HG03565 (cell line): ENCODE measurements around the gene RABGAP1L.
"Not testable (repeated sequence)": the region's sequence is repeated elsewhere in the genome, so short reads cannot be mapped to it uniquely, and the experiment has no call there.

Source experiments
- ATAC-seq: cut with Tn5 transposase; IDR thresholded peaks from one replicate; pipeline ENCODE4 v1.9.1; 2021; ENCODE audit warnings: mild to moderate bottlenecking, moderate library complexity; ENCODE audit not compliant: unreplicated experiment

RABGAP1L gene

DNA sequence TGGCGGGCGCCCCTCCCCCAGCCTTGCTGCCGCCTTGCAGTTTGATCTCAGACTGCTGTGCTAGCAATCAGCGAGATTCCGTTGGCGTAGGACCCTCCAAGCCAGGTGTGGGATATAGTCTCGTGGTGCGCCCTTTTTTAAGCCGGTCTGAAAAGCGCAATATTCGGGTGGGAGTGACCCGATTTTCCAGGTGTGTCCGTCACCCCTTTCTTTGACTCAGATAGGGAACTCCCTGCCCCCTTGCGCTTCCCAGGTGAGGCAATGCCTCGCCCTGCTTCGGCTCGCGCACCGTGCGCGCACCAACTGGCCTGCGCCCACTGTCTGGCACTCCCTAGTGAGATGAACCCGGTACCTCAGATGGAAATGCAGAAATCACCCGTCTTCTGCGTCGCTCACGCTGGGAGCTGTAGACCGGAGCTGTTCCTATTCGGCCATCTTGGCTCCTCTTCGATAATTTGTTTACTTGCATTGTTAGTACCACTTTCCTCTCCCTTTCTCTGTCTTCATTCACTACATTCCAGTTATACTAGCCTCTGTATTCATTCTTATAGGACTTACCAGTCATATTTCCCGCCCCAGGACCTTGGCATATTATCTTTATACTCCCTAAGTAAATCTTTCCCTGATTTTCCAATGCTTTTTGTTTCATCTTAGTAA is 79.7 kb downstream of the RABGAP1L start:
- not testable (repeated sequence) for ATAC-seq

DNA sequence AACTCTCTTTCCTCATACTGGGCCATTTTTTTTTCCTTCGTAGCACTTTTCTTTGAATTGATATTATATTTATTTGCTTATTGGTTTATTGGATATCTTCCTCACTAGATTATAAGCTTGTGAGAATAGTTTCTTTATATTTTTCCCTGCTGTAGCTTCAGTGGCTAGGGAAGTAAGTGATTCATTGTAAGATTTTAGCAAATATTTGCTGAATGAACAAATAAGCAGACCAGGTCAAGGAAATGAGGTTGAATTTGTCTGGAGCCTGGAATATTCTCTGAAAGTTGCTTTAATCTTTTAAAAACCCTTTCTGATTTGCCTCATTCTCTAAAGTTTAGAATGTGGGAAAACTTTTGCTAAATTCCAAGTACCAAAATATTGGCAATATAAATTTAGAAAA is 80.2 kb downstream of the RABGAP1L start:
- ATAC-seq = no peak

DNA sequence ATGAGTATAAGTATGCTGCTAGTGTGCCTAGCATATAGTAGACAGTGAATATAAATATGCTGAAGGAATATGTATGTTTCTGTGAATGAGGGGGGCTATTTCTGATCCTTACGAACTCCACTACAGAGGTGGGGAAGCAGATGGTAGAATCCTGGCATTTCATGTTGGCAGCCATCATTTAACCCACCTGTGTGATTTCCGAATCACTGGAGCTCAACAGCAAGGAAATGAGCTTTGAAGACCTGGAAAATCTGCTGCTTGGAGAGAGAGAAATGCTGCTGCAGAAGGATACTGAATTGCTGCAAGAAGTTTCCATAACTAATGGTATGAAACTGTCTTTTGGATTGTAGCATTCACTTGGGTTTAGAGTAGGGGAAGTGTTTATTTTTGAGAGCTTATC is 83.5 kb downstream of the RABGAP1L start:
- no peak for ATAC-seq

DNA sequence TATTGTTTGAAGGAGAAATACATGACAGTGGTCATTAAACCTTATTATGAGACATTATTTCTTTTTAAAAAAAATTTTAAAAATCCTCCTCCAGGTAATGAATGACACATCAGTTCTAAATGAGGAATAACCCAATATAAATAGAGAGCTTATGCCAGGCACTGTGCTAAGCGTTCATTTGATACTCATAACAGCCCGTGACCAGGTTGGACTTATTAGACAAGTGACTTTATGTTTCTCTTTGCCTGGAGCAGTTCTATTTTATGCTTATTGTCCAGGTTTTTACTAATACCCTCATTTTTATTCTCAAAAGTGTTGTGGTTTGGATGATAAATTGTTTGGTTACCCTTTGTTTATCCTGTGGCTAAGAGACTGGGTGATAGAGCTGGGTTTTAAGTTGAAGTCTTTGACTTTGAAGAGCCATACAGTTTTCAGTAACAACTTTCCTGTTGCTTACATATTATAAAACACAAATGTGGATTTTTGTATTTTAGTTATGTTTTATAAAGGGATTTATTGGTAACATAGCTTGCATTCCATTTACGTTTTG is 84.2 kb downstream of the RABGAP1L start:
- ATAC-seq = no peak

DNA sequence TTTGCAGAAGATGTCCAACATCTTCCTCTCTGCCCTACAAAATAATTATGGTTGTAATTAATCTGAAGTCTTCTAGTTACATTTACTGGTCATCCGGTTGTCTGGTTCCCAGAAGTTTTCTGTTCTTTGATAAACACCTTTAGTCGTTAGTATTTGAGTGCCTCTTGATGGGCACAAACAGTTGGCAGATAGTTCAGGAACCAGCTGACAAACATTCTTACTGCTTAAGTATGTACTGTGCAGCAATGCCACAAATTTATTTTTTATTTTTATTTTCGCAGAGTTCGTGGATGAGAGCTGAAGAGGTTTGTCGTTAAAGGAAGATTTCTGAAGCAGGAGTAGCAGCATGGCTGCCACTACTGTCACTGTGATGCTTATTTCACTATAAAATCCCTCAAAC is 84.7 kb downstream of the RABGAP1L start:
- ATAC-seq = no peak

DNA sequence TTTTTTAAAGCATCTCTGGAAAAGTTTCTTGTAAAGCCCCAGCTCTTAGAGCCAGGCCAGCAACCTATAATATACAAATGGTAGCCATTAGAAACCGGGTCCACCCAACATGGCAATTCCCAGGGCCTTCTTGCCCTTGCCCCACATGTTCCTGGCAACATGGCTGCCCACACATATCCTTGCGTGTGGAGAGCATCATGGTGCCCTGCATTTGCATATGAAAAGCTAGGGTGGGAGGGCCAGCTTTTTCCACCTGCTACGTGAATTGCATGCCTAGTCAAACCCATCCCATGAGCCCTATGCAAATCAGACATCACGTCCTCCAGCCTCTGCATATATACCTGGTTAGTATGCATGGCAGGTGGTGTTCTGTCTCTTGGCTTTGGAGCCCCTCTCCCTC is 88.2 kb downstream of the RABGAP1L start:
- ATAC-seq = no peak

DNA sequence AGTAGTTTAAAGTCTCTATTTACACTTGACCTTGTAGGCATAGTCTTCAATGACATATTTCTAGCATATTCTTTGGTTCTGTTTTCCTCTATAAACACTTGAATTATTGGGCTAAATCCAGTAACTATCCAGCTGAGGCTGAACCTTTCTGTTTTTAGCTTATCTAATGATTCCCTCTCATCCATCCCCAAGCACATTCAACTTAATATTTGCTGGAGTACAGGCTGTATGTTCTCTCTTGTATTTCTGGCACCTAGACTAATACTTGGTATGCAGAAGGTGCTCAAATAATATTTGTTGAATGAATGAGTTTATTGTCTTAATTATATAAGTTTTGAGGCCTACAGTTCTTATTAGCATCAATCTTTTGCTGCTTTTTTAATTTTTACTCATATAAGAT is 88.7 kb downstream of the RABGAP1L start:
- no peak for ATAC-seq

DNA sequence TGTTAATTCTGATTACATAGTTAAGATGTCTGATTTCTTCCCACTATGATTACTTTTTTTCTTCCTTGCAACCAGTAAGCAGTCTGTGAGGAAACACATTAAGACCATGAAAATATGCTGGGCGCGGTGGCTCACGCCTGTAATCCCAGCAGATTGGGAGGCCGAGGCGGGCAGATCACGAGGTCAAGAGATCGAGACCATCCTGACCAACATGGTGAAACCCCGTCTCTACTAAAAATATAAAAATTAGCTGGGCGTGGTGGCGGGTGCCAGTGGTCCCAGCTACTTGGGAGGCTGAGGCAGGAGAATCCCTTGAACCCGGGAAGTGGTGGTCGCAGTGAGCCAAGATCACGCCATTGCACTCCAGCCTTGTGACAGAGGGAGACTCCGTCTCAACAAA is 97.1 kb downstream of the RABGAP1L start:
- not testable (repeated sequence) for ATAC-seq

DNA sequence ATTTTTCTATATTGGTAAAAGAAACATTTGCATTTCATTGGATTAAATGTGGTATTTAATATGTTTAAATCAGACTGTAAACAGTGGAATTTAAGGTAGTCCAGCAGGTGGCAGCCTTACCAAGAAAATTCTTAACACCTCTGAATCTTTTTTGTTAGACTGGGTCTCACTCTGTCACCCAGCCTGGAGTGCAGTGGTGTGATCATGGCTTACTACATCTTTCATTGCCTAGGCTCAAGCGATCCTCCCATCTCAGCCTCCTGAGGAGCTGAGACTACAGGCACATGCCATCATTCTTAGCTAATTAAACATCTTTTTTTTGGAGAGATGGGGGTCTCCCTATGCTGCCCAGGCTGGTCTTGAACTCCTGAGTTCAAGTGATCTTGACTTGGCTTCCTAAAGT is 98.8 kb downstream of the RABGAP1L start:
- no peak for ATAC-seq

DNA sequence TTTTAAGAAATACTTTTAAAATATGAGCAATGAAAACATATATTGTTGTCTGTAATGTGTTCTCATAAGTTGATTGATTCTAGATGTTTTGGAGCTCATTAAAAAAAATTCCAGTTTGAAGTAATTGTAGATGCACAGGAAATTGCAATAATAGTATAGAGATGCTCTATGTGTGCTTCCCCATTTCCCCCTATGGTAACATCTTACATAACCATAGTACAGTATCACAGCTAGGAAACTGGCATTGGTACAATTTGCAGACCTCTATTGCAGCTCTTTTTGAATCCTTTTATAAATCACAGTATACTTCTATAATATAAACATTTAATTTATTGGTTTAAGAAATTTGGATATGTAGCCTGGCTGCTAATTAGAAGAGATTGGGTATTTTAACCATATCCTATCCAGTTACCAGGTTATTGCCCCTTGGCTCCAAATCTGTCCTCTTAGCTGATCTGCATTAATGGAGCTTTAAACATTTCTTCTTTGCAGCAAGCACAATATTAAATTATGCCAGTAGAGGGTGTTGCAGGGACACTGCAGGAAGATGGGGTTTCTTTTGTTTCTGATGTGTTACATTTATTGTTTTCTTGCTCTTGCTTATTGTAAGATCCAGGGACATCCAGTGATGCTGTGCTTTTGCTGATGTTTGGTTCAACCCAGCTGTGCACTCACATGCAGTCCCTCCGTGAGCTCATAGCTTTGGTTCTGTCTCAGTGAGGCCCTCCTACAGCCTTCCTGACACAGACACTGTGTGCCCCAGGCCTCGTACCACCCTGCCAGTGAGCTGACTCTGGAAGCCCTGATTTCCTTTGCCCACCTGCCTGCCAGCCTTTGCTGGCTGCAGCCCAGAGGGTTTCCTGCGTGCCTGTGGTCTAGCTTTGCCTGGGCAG is 103.3 kb downstream of the RABGAP1L start:
- ATAC-seq = no peak

DNA sequence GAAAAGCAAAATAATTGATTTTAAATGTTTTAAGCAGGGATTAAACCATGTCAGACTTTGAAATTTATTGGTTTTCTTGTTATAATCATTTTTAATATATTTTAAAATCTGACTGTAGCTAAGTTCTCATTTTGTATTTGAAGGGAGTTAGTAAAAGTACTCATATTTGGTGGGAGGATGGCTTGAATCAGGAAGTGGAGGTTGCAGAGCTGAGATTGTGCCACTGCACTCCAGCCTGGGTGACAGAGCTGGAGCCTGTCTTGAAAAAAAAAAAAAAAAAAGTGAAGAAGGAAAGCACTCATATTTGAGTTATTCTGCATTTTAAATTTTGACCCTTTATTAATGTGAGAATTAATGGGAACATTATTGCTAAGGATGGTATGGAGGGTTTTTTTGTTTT is 106.0 kb downstream of the RABGAP1L start:
- no peak for ATAC-seq

DNA sequence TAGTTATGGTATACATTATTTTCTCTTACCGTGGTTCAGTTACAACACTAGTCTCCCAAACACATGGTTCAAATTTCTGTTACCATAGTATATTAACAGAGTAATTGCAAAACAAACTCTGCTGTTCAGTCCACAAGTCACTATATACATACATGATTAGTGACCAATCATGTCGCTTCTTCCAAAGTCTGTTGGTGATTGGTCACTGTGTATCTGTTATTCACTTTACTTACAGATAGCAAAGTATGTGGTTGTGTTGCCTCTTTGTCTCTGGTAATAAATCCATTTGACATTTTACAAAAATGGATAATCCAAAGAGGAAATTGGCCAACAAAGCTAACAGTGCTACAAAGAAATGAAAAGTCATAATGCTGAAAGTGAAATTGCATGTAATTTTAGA is 107.2 kb downstream of the RABGAP1L start:
- no peak for ATAC-seq

DNA sequence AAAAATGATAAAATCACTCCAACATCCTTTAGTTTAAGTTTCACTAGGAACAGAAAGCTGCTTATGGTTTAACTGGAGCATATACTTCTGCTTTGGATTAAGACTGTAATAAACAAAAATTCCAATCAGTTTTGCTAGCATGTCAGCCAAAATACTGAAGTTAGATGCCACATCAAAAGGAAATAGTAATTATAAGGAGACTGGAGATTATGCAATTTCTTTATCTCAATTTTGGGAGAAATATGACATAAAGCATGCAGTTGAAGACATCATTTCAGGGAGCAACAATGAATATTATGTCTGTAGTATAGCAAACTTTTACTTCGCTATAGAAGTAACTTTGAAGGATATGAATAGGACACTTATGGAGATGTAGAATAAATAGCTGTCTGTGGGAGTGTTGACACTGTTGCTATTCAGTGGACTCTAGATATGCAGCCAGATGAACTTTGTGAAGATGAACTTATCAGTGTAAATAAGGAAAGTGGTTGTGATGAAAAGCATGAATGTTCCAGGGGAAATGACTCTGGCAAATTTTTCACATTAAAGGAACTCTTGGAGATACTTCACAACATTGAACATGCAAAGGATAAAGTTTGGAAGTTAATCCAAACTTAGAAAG is 107.8 kb downstream of the RABGAP1L start:
- no peak for ATAC-seq

DNA sequence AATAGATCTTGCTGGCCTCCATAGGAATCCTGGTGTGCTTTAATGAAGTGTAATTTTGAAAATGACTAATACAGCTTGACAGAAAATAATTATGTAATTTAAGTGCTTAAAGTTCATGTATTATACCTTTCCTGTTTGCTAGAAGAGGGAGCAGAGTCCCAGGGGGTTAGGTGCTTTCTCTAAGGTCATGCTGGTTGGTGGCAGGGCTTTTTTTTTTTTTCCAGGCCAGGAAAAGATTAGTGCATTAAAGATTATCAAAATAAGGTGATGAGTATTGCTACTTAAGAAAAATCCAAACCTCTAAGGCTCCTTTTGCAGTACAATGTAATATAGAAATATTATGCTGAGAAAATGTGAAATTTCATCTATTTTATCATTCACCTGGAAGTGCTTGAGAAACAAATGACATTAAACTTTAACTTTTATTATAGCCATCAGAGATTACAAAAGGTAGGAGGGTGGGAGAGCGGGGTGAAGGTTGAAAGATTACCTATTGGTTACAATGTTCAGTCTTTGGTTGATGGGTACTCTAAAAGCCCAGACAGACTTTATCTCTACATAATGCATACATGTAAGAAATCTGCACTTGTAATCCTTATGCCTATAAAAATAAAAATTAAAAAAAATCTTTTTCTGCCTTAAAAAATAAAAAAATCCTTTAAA is 110.8 kb downstream of the RABGAP1L start:
- no peak for ATAC-seq

DNA sequence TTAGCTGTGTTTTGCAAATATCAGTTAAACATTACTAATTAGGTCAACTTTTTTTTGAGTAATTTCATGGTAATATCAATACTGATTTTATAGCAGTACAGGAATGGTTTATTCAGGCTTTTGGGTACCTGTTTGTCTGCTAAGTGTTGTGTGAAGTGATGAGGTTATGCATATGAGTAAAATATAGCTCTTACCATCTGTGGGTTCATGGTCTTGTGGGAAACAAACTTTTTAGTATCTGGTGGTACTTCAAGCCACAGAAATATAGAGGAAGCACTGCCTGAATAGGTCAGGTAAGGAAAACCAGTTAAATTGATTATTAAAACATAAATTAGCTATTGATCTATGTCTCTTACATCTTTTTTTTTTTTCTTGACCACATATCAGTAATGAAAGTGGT is 113.9 kb downstream of the RABGAP1L start:
- no peak for ATAC-seq

DNA sequence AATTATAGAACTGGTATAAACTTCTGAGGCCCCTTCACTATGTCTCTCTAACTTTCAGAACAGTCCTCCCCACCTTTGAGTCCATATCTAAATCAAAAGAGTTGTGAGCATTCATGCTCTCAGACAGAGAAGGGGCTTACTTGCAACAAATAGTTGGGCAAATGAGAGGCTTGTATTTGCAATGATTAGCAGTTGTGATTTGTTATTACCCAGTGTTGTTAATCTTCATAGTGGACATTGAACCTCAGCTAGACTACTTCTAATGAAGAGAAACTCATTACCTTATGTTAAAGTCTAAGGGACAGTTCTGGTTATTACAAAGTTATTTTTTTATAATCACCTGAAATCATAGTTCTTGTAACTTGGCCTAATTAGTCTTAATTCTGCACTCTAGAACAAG is 114.5 kb downstream of the RABGAP1L start:
- ATAC-seq = no peak

DNA sequence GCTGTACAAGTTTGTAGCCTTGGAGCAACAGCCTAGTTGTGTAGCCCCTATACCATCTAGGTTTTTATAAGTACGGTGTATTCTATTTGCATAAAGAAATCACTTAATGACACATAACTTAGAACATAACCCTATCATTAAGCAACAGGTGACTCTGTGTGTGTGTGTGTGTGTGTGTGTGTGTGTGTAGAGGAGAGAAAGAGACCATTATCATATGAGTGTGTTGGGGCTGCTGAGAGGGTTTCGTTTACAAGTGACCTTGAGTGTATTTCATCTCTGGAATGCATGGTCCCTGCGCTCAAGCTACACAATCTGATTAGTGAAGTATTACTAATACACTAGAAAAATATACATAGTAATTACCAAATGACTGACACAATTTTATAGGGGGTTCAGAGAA is 115.1 kb downstream of the RABGAP1L start:
- no peak for ATAC-seq

DNA sequence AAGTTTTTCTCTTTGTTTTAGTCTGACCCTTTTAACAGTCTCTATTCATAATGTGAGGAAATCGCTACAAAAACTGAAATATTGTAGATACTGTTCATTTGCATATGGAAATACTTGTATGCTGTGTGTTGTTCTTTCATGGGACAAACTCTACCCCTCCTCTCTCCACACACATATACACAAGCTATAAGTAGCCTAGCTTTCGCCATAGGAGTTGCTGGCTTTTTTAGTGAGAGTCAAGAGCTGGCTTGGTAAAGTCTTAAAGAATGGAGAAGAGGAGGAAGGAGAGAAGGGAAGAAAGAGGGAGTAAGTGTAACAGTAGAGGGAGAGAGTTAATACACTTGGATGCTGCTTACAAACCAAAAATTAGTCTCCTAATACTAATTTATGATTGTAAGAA is 115.6 kb downstream of the RABGAP1L start:
- no peak for ATAC-seq

DNA sequence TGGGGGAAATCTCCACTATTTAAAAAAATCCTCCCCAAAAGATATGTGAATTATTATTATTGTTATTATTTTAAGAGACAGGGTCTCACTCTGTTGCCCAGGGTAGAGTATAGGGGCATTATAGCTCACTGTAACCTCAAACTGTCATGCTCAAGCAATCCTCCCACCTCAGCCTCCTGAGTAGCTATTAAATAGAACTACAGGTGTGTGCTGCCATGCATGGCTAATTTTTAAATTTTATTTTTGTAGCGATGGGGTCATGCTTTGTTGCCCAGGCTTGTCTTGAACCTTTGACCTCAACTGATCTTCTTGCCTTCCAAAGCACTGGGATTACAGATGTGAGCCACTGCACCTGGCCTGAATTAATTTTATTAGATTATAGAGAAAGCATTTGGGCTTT is 116.8 kb downstream of the RABGAP1L start:
- ATAC-seq = no peak

DNA sequence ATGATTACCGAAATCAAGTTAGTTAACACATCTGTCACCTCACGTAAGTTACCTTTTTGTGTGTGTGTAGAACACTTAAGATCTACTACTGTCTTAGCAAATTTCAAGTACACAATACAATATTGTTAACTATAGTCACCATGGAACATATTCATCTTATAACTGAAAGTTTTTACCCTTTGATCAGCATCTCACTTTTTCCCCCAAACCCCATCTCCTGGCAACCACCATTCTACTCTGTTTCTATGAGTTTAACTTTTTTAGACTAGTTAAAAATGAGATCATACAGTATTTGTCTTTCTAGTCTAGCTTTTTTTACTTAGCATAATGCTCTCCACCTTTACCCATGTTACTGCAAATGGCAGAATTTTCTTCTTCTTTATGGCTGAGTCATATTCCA is 124.7 kb downstream of the RABGAP1L start:
- ATAC-seq = no peak

DNA sequence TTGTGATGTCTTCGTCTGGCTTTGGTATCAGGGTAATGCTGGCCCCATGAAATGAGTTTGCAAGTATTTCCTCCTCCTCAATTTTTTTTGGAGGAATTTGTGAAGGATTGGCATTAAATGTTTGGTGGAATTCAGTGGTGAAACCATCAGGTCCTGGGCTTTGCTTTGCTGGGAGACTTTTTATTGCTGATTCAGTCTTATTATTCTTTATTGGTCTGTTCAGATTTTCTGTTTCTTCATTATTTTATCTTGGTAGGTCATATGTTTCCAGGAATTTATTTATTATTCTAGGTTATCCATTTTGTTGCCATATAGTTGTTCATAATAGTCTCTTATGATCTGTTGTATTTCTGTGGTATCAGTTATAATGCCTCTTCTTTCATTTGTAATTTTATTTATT is 126.7 kb downstream of the RABGAP1L start:
- ATAC-seq = no peak
